HG03108 (cell line): ENCODE data around the gene TSPEAR.
"Not testable (repeated sequence)": the region's sequence is repeated elsewhere in the genome, so short reads cannot be mapped to it uniquely, and the experiment has no call there.

ENCODE experiments used
- ATAC-seq: cut with Tn5 transposase; IDR thresholded peaks from one replicate; pipeline ENCODE4 v1.9.1; 2021; ENCODE audit warnings: moderate library complexity; ENCODE audit not compliant: unreplicated experiment

The TSPEAR gene

GRCh38 chr21:44686843-44687561 is 24.4 kb downstream of the TSPEAR start:
- ATAC-seq, result no peak

- no peak for ATAC-seq
Measured at GRCh38 chr21:44686000-44686781, 25.2 kb downstream of the TSPEAR start.

GRCh38 chr21:44685050-44685449 is 26.3 kb downstream of the TSPEAR start:
- not testable (repeated sequence) for ATAC-seq

GRCh38 chr21:44684483-44684882 is 26.9 kb downstream of the TSPEAR start:
- no peak for ATAC-seq

GRCh38 chr21:44684077-44684476 is 27.3 kb downstream of the TSPEAR start:
- no peak for ATAC-seq

- ATAC-seq, result no peak
Measured at GRCh38 chr21:44682580-44683151, 28.7 kb downstream of the TSPEAR start.

- no peak for ATAC-seq
Measured at GRCh38 chr21:44681861-44682579, 29.4 kb downstream of the TSPEAR start, which contains the start of gene KRTAP12-1. Gene KRTAP12-1 (minus strand): TSS chr21:44682163. CDS start chr21:44682123, 40 bp downstream.

GRCh38 chr21:44681152-44681551 is 30.2 kb downstream of the TSPEAR start:
- no peak for ATAC-seq

- no peak for ATAC-seq
Measured at GRCh38 chr21:44677881-44678280, 33.5 kb downstream of the TSPEAR start.

GRCh38 chr21:44671911-44672310 is 39.5 kb downstream of the TSPEAR start:
- no peak for ATAC-seq

- no peak for ATAC-seq
Measured at GRCh38 chr21:44670642-44671432, 40.5 kb downstream of the TSPEAR start.

GRCh38 chr21:44667612-44668011 is 43.8 kb downstream of the TSPEAR start:
- no peak for ATAC-seq

GRCh38 chr21:44666401-44667320 is 44.7 kb downstream of the TSPEAR start, which contains the start of gene KRTAP12-2:
Gene KRTAP12-2 (minus strand): TSS chr21:44666927. CDS start chr21:44666886, 41 bp downstream.
- ATAC-seq, result no peak

GRCh38 chr21:44664691-44665090 is 46.7 kb downstream of the TSPEAR start:
- ATAC-seq, result no peak

- ATAC-seq, result not testable (repeated sequence)
Measured at GRCh38 chr21:44661567-44661966, 49.8 kb downstream of the TSPEAR start.

- no peak for ATAC-seq
Measured at GRCh38 chr21:44658913-44659595, 52.3 kb downstream of the TSPEAR start.

GRCh38 chr21:44658541-44658910 is 52.8 kb downstream of the TSPEAR start:
- ATAC-seq, result no peak

- ATAC-seq, result no peak
Measured at GRCh38 chr21:44657635-44658540, 53.5 kb downstream of the TSPEAR start, which contains the start of gene KRTAP12-3. Gene KRTAP12-3 (plus strand): TSS chr21:44657932. CDS start chr21:44657980, 48 bp downstream.
